HG03442 (cell line): ENCODE data around the gene ZNF778.
"Not testable (repeated sequence)": the region's sequence is repeated elsewhere in the genome, so short reads cannot be mapped to it uniquely, and the experiment has no call there.

Experiments used
- ATAC-seq: cut with Tn5 transposase; IDR thresholded peaks from one replicate; pipeline ENCODE4 v1.9.1; 2021; ENCODE audit warnings: mild to moderate bottlenecking, moderate library complexity; ENCODE audit not compliant: unreplicated experiment

The ZNF778 gene

DNA sequence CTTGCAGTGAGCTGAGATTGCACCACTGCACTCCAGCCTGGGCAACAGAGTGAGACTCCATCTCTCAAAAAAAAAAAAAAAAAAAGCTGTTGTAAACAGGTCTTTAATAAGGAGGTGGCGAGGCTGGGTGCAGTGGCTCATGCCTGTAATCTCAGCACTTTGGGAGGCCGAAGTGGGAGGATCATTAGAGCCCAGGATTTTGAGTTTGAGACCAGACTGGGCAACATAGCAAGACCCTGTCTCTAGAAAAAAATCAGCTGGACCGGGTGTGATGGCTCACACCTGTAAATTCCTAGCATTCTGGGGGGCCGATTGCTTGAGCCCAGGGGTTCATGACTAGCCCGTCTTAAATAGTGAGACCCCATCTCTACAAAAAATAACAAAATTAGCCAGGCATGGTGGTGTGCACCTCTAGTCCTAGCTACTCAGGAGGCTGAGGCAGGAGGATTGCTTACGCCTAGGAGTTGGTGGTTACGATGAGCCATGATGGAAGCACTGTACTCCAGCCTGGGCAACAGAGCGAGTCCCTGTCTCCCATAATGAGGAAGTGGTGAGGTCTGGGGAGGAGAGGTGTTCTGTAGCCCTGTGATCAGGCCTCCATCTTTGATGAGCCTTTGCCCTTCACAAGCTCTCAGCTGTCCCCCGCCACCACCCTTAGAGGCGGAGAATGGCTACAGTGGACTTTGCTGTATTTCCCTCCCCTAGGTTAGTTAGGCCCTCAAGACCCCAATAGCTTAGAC lies 36.2 kb downstream of the ZNF778 start:
- no peak for ATAC-seq

- no peak for ATAC-seq
Observed at GRCh38 chr16:89256651-89257254, 39.2 kb downstream of the ZNF778 start.

DNA sequence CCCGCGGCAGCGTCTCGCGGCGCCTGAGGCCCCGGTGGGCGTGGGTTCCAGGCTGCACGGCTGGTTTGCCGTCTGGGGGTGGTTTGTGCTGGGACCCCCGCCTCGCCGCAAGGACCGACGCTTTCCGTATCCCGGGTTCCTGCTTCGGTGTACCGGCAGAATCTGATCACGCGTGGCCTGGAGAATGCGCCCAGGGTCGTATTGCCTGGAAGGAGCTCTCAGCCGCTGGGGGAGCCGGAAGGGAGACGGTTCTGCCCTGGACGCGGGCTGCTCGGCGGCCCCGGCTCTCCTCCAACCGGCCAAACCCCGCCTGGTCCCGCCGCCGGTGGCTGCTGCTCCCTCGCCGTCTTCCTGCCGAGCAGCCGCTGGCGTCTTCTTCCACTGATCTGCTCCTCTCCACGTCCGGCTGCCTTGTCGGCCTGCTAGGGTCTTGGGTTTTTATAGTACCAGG lies 39.8 kb downstream of the ZNF778 start:
- no peak for ATAC-seq

- no peak for ATAC-seq
Observed at GRCh38 chr16:89257757-89258465, 40.4 kb downstream of the ZNF778 start.

DNA sequence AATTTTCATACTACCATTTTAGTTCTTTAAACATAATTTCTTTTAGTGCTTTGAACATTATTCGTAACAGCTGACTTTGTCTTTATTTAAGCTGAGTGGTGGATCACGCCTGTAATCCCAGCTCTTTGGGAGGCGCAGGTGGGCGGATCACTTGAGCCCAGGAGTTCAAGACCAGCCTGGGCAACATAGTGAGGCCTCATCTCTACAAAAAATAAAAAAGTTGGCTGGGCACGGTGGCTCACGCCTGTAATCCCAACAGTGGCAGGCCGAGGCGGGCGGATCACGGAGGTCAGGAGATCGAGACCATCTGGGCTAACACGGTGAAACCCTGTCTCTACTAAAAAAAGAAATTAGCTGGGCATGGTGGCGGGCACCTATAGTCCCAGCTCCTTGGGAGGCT lies 42.4 kb downstream of the ZNF778 start:
- ATAC-seq: not testable (repeated sequence)

GRCh38 chr16:89261691-89262563 lies 44.4 kb downstream of the ZNF778 start:
- ATAC-seq: no peak

DNA sequence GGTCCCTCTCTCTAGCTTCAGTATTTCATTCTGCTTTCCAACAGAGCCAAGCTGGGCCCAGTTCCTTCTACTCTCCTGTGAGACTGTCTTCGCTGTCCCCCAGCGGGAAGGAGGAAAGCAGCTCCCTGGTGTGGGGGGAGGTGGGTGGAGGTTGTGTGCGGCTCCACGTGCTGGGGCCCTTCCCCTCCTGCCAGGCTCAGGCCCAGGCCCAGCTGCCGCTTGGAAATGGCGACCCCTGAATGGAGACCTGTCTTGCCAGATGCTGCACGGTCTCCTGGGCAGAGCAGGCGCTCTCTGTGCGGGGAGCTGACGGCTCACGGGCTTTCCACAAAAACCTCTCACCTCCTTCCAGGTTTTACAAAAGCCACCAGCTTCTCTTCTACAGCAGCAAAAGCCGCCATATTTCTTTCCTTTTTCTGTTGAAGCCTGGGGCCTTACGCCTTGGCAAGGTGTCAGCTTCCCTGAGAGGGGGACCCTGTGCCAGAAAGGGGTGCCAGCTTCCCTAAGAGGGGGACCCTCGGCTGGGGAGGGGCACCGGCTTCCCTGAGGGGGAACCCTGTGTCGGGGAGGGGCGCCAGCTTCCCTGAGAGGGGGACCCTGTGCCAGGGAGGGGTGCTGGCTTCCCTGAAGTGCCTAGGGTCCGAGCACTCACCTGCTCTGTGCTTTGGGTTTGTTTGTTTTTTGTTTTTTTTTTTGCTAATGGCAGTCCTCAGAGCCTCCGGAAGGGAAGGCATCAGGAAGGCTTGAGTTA lies 47.5 kb downstream of the ZNF778 start:
- no peak for ATAC-seq

- ATAC-seq: no peak
Observed at GRCh38 chr16:89265647-89266046, 48.1 kb downstream of the ZNF778 start.

DNA sequence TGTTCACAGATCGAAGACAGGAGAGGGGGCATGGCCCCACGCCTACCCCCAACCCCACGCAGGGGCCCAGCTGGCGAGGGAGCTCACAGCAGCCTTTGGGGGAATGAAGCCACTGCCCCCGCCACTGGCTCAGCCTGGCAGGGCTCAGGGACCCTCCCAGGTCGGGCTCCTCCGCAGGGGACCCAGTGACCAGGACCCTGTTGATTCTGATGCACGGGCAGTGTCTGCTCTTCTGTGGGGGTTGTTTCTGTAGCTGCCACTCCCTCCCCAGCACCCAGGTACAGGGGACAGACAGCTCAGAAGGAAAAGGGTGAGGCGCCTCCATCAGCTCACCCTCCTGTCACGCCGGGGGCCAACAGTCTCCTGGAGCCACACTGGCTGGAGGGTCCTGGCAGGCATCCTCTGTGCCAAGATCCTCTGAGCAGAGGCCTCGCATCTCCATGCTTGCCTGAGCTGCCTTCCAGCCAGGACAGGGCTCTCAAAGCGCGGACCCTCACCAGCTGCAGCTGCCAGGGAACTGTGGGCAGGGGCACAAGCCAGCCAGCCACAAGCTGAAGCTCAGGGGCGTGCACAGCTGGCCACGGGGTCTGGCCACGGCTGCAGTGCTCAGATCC lies 49.1 kb downstream of the ZNF778 start:
- ATAC-seq: no peak

- not testable (repeated sequence) for ATAC-seq
Observed at GRCh38 chr16:89267746-89268145, 50.2 kb downstream of the ZNF778 start.

DNA sequence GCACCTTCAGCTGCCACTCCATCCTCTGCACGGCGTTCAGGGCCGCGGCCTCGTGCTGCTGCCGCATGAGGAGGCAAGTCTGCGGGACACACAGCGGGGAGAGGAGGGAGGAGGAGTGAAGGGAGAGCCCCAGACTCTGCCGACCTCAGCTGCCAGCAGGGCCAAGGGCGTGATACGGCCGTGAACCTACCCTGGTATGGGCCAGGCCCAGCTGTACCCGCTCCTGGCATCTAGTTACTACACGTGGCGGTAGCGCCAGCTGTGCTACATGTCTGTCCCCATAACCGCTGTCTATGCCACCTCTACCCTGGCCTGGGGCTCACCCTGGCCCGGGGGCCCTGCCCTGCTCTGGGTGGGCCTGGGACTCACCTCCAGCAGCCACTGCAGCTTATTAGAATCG lies 51.1 kb downstream of the ZNF778 start:
- no peak for ATAC-seq

DNA sequence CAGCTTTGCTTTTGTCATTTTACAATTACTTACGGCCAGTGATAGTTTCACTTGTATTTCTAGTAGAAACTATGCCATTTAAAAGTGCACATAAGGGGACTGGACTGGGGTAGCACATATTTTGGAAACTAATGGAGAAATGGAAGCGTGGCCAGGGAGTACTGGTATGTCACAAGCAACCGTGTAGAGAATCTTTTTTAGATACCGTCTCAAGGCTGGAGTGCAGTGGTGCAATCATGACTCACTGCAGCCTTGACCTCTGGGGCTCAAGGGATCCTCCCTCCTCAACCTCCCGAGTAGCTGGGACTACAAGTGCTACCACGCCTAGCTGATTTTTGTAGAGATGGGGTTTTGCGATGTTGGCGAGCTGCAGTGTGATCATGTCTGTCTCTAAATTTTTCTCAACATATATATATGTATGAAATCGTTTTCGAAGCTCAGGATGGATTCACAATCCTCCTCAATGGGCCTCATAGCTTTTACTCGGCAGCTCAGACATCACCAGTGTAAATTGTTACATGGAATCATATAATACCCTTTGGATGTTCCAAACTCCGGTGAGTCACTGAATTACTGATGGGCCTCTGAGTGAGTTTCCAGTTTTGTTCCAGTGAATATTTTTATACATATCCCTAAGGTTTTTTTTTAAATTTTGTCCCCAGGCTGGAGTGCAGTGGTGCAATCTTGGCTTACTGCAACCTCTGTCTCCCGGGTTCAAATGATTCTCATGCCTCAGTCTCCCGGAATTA lies 51.7 kb downstream of the ZNF778 start:
- ATAC-seq: no peak

GRCh38 chr16:89269805-89270665 lies 52.5 kb downstream of the ZNF778 start:
- ATAC-seq: no peak

DNA sequence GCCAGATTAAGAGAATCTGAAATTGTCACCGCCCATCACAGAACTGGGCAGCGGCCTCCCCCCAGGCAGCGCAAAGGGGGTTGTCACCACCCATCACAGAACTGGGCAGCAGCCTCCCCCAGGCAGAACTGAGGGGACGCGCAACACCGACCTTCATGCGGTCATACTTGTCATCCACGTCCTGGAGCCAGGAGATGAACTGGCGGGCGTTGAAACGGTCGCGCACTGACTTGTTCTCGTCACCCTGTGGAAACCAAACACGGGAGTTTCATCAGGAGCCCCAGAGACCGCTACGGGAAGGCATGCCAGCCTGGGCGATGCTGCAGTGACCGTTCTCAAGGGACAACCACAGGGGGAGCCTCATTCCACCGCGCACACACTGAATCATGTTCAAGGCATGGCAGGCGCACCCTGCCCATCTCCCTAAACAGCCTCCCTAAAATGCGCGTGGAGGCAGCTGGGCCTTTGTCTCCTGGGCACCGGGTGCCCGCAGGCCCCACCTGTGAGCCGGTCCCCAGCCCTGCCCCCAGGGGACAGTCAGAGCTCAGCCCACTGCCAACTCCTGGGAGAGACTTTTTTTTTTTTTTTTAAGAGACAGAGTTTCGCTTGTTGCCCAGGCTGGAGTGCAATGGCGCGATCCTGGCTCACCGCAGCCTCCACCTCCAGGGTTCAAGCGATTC lies 53.3 kb downstream of the ZNF778 start:
- ATAC-seq: no peak

- ATAC-seq: no peak
Observed at GRCh38 chr16:89272631-89273030, 55.1 kb downstream of the ZNF778 start.

- ATAC-seq: no peak
Observed at GRCh38 chr16:89273741-89274472, 56.4 kb downstream of the ZNF778 start.
